ENCODE results near the gene CHRNA9. TPM values are rescaled to one million over a fixed set of nuclear protein-coding genes. Genes with fewer than 3 reads are reported as not detected.
"Not testable (repeated sequence)": the region's sequence is repeated elsewhere in the genome, so short reads cannot be mapped to it uniquely, and the experiment has no call there.

The CHRNA9 gene
- total RNA-seq: not detected
- long read RNA-seq: 0 reads

GRCh38 chr4:40334591-40335524 lies at the start of gene CHRNA9:
CHRNA9 (plus strand) TSS chr4:40335333; CDS start chr4:40335468, 135 bp downstream.
- DNase-seq (no peak), ATAC-seq (no peak)
- intact Hi-C loops (cut with DNase I): no loop called here

- intact Hi-C loops (cut with DNase I): no loop called here
Observed at GRCh38 chr4:40285692-40286091, 49.4 kb upstream of the CHRNA9 start.

GRCh38 chr4:40288566-40288965 lies 46.6 kb upstream of the CHRNA9 start:
- no peak for ATAC-seq
- intact Hi-C loops (cut with DNase I): no loop called here
- no peak for DNase-seq

More at GRCh38 chr4:40285692-40286091, 49.4 kb upstream of the CHRNA9 start:
- ATAC-seq (no peak), DNase-seq (no peak)

GRCh38 chr4:40289366-40290188 lies 45.6 kb upstream of the CHRNA9 start:
- intact Hi-C loops (cut with DNase I): no loop called here
- DNase-seq (no peak), ATAC-seq (no peak)

GRCh38 chr4:40290611-40291186 lies 44.4 kb upstream of the CHRNA9 start:
- intact Hi-C loops (cut with DNase I); DNase-seq; ATAC-seq: not testable (repeated sequence)

- ATAC-seq (no peak), DNase-seq (no peak)
- intact Hi-C loops (cut with DNase I): no loop called here
Observed at GRCh38 chr4:40292313-40292759, 42.8 kb upstream of the CHRNA9 start.

- ATAC-seq: no peak
- intact Hi-C loops (cut with DNase I): no loop called here
Observed at GRCh38 chr4:40294339-40294738, 40.8 kb upstream of the CHRNA9 start.

GRCh38 chr4:40295030-40295429 lies 40.1 kb upstream of the CHRNA9 start:
- DNase-seq; intact Hi-C loops (cut with DNase I); ATAC-seq: not testable (repeated sequence)

More at GRCh38 chr4:40294339-40294738, 40.8 kb upstream of the CHRNA9 start:
- no peak for DNase-seq

GRCh38 chr4:40295572-40295971 lies 39.6 kb upstream of the CHRNA9 start:
- ATAC-seq: no peak
- intact Hi-C loops (cut with DNase I): no loop called here

GRCh38 chr4:40299126-40299525 lies 36.0 kb upstream of the CHRNA9 start:
- intact Hi-C loops (cut with DNase I): no loop called here
- no peak for ATAC-seq
- DNase-seq: no peak

More at GRCh38 chr4:40295572-40295971, 39.6 kb upstream of the CHRNA9 start:
- no peak for DNase-seq

- ATAC-seq (no peak), DNase-seq (no peak)
- intact Hi-C loops (cut with DNase I): loop anchor here in 1 of 2 donors (10.0 kb wide), 1 partner anchor 245 kb away; the partner anchor contains the start of gene N4BP2
Observed at GRCh38 chr4:40299811-40300292, 35.3 kb upstream of the CHRNA9 start.

- DNase-seq: no peak
- intact Hi-C loops (cut with DNase I): loop anchor here in 1 of 2 donors (10.0 kb wide), 1 partner anchor 246 kb away; the partner anchor contains the start of gene N4BP2
- no peak for ATAC-seq
Observed at GRCh38 chr4:40300371-40301162, 34.6 kb upstream of the CHRNA9 start.

GRCh38 chr4:40301603-40302002 lies 33.5 kb upstream of the CHRNA9 start:
- intact Hi-C loops (cut with DNase I): loop anchor here in 1 of 2 donors (10.0 kb wide), 1 partner anchor 247 kb away; the partner anchor contains the start of gene N4BP2
- ATAC-seq (peak; percentile 19 to 76), DNase-seq (no peak)

GRCh38 chr4:40303751-40304150 lies 31.4 kb upstream of the CHRNA9 start:
- intact Hi-C loops (cut with DNase I): loop anchor here in 1 of 2 donors (10.0 kb wide), 1 partner anchor 249 kb away; the partner anchor contains the start of gene N4BP2
- no peak for DNase-seq
- no peak for ATAC-seq

- ATAC-seq (no peak), DNase-seq (no peak)
- intact Hi-C loops (cut with DNase I): loop anchor here (5.0 to 10.0 kb wide), 4 partner anchors 153 to 838 kb away; partner anchors contain the start of gene N4BP2 (in 2 of the 2)
Observed at GRCh38 chr4:40305328-40306170, 29.6 kb upstream of the CHRNA9 start.

GRCh38 chr4:40306226-40306625 lies 28.9 kb upstream of the CHRNA9 start:
- DNase-seq (no peak), ATAC-seq (no peak)
- intact Hi-C loops (cut with DNase I): loop anchor here (5.0 to 10.0 kb wide), 4 partner anchors 154 to 839 kb away; partner anchors contain the start of gene N4BP2 (in 2 of the 2)

- intact Hi-C loops (cut with DNase I): loop anchor here (5.0 to 10.0 kb wide), 4 partner anchors 155 to 840 kb away; partner anchors contain the start of gene N4BP2 (in 2 of the 2)
- no peak for DNase-seq
- ATAC-seq: no peak
Observed at GRCh38 chr4:40306976-40307375, 28.2 kb upstream of the CHRNA9 start.

All from left cardiac atrium (tissue), 4 donors.